ENCODE data around the gene XK.

DNA sequence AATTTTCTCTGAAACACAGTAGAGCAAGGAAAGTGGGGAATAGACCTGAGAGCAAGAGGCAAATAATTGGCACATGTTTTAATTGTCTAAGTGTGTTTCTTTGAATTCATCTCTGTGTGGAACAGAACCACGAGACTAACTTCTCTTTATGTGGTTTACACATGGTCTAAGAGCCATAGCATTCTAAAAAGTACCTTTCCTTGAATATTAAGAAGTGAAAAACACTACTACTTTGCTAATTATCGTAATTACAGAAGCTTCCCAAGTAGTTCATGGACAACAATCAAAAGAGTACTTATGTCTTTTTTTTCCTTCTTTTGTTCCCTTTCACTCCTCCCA, 91.4 kb downstream of the XK start:
- TF ChIP-seq, protein P1, sequence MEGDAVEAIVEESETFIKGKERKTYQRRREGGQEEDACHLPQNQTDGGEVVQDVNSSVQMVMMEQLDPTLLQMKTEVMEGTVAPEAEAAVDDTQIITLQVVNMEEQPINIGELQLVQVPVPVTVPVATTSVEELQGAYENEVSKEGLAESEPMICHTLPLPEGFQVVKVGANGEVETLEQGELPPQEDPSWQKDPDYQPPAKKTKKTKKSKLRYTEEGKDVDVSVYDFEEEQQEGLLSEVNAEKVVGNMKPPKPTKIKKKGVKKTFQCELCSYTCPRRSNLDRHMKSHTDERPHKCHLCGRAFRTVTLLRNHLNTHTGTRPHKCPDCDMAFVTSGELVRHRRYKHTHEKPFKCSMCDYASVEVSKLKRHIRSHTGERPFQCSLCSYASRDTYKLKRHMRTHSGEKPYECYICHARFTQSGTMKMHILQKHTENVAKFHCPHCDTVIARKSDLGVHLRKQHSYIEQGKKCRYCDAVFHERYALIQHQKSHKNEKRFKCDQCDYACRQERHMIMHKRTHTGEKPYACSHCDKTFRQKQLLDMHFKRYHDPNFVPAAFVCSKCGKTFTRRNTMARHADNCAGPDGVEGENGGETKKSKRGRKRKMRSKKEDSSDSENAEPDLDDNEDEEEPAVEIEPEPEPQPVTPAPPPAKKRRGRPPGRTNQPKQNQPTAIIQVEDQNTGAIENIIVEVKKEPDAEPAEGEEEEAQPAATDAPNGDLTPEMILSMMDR (IDR thresholded peaks at IDR 0.05; ENCODE audit: poor library complexity): no peak
- no peak for TF ChIP-seq EZH2 (IDR thresholded peaks at IDR 0.05; ENCODE audit: borderline replicate concordance)

Data from hepatocyte (in vitro differentiated cells).